ENCODE measurements around the gene CHRDL1.

CHRDL1 gene

DNA sequence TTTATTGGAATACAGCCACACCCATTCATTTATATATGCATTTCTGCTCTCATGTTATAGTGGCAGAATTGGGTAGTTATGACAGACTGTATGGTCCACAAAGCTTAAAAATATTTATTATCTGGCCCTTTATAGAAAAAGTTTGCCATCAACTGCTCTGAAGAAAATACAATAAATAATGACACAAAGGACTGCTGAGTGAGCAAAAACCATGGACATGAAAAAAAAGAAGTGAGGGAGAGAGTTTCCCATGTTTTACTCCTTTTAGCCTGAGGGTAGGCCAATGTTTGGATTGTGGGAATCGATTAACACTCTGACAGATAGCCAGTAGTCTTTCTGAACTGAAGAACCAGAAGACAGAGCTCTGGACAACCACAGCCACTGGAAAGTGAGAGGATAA lies 149.2 kb downstream of the CHRDL1 start:
- H3K27ac Mint-ChIP-seq = no peak overlapping the region

More for the DNA sequence above, 149.2 kb downstream of the CHRDL1 start:
- no peaks in the 10 kb centered on the region for H3K4me1 Mint-ChIP-seq
- no peaks in the 10 kb centered on the region for H3K27me3 Mint-ChIP-seq (ENCODE audit: low read depth, poor library complexity)
- no peak overlapping the region for H3K4me3 Mint-ChIP-seq
- H3K36me3 Mint-ChIP-seq (ENCODE audit: low read depth) = no peaks in the 10 kb centered on the region
- TF ChIP-seq, protein P1, sequence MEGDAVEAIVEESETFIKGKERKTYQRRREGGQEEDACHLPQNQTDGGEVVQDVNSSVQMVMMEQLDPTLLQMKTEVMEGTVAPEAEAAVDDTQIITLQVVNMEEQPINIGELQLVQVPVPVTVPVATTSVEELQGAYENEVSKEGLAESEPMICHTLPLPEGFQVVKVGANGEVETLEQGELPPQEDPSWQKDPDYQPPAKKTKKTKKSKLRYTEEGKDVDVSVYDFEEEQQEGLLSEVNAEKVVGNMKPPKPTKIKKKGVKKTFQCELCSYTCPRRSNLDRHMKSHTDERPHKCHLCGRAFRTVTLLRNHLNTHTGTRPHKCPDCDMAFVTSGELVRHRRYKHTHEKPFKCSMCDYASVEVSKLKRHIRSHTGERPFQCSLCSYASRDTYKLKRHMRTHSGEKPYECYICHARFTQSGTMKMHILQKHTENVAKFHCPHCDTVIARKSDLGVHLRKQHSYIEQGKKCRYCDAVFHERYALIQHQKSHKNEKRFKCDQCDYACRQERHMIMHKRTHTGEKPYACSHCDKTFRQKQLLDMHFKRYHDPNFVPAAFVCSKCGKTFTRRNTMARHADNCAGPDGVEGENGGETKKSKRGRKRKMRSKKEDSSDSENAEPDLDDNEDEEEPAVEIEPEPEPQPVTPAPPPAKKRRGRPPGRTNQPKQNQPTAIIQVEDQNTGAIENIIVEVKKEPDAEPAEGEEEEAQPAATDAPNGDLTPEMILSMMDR (IDR thresholded peaks at IDR 0.05) = no peak
- H3K9me3 Mint-ChIP-seq = peaks cover 60% of the 10 kb centered on the region
- DNase-seq = no peak
